Suprapubic skin (tissue), 4 donors: ENCODE measurements around the gene SLC25A23.

ENCODE experiments used
- CTCF ChIP-seq, 2 donors: fragments of 200-600 bp in 1 of 2; fragments of 450-650 bp in 1 of 2; sonication (generic) in 1 of 2; IDR thresholded peaks; one replicate each; pipeline ENCODE4 v1.5.1; 2016 to 2019; ENCODE audit warnings: antibody characterized with exemption in 2 of 2, mild to moderate bottlenecking in 1 of 2, moderate library complexity in 1 of 2
- EP300 ChIP-seq: sonication (generic); formaldehyde crosslinking; IDR thresholded peaks from one replicate; pipeline ENCODE4 v1.6.1; 2017; ENCODE audit warnings: antibody characterized with exemption
- POLR2A ChIP-seq, 2 donors: fragments of 450-650 bp; IDR thresholded peaks; one replicate each; pipeline ENCODE4 v1.6.1; 2017; ENCODE audit warnings: antibody characterized with exemption in 2 of 2, mild to moderate bottlenecking in 2 of 2, moderate library complexity in 2 of 2
- POLR2AphosphoS5 ChIP-seq, 3 donors: sonication (generic); formaldehyde crosslinking; IDR thresholded peaks; one replicate each; pipeline ENCODE4 v1.6.1; 2017; ENCODE audit warnings: antibody characterized with exemption in 3 of 3

GRCh38 chr19:6482343-6482686 is 22.7 kb upstream of the SLC25A23 start:
- TF ChIP-seq POLR2A (IDR thresholded peaks at IDR 0.05) = no peak
- no peak for TF ChIP-seq CTCF (IDR thresholded peaks at IDR 0.05)
- TF ChIP-seq POLR2AphosphoS5 (IDR thresholded peaks at IDR 0.05) = no peak
- TF ChIP-seq EP300 = no peak
